LNCAP (cell line): ENCODE data around the gene FAM184A.

ENCODE experiments used
- TF ChIP-seq, protein P1 (sequence below): fragments of 450-650 bp; IDR thresholded peaks from 2 replicates; pipeline ENCODE4 v1.5.1; 2017; ENCODE audit warnings: mild to moderate bottlenecking

FAM184A gene

DNA sequence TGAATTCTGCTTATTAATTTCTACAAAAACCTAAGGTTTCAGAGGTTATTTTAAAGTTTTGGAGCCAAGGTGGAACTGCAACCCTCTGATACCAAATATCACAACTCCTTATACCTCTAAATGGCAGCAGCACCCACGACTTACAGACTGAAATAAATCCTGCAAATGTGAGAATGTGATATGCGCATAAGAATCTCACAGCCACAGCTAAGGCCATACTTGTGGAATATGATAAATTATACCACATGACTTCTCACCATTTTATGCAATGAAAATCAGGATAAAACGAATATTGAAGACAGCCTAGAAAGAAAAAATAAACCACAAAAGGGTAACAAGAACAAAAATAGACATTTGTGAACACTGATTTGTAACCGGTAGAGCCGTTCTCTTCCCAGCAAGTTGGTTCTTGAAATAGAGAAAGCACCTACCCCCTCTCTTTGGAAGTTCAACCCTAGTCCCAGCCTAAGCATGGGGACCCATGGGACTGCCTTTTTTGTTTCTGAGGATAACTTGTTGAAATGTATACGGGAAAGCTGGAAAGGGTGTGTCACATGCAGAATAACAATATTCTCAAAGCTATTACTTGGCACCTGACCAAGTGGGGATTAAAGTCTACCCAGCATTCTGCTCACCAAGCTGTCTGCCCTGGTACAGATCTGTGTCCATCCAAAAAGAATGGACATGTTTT lies 96.4 kb downstream of the FAM184A start:
- TF ChIP-seq, protein P1, sequence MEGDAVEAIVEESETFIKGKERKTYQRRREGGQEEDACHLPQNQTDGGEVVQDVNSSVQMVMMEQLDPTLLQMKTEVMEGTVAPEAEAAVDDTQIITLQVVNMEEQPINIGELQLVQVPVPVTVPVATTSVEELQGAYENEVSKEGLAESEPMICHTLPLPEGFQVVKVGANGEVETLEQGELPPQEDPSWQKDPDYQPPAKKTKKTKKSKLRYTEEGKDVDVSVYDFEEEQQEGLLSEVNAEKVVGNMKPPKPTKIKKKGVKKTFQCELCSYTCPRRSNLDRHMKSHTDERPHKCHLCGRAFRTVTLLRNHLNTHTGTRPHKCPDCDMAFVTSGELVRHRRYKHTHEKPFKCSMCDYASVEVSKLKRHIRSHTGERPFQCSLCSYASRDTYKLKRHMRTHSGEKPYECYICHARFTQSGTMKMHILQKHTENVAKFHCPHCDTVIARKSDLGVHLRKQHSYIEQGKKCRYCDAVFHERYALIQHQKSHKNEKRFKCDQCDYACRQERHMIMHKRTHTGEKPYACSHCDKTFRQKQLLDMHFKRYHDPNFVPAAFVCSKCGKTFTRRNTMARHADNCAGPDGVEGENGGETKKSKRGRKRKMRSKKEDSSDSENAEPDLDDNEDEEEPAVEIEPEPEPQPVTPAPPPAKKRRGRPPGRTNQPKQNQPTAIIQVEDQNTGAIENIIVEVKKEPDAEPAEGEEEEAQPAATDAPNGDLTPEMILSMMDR, result no peak

DNA sequence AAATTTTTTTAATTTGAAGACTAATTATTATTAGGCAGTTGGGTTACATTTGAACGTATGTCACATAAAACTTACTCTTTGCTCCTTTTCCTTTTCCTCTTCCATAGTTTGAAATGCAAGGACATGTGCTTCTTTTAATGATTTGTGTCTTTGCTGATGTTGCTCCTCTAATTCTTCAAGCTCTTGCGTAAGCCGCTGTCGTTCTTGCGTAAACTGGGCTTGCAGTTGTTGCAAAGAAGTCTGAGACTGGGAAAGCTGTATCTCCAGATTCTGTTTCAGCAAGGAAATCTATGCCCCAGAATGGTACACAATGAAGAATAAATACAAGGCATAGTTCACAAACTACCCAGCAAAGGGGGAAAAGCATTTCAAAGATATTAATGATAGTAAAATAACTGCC lies 98.4 kb downstream of the FAM184A start:
- TF ChIP-seq, protein P1, result no peak

- TF ChIP-seq, protein P1, result no peak
These were observed 103.7 kb downstream of the FAM184A start for GRCh38 chr6:118974790-118975189.

DNA sequence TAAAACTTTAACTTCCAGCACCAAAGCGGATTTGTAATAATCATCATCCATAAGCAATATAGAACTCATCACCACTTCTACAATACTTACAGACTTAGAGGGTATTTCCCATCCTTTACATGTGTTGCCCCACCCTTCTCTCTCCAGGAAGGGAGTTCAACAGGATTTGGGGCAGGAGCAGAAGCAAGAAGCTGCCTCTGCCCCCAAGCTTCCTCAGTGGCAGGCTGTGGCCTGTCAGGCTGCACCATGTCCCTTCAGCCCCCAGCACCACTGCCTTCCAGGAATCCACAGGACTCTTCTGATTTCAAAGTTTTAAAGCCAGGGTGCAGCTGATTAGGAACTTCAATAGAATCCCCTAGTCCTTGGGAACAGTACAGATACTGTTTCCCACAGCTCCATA lies 106.8 kb downstream of the FAM184A start:
- TF ChIP-seq, protein P1, result no peak

GRCh38 chr6:118970866-118971265 lies 107.6 kb downstream of the FAM184A start:
- TF ChIP-seq, protein P1, result no peak

DNA sequence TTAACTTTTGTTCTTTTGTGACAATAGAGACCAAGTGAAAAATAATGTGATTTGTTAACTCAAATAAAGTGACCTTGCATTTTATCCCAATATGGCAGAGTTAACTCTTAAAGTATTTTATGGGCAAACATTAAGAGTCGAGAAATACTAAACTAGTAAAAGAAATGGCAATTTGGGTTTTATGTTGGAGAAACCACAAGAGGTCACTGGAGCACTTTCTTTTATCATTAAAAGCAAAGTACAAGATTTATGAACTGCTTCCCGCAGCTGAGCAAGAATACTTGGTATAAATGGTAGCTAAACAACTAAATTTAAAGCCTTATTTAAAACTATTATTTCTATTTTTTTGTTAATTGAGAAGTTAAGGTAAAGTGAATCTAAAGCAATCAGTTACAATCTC lies 110.0 kb downstream of the FAM184A start:
- TF ChIP-seq, protein P1, result peak; percentile 65

DNA sequence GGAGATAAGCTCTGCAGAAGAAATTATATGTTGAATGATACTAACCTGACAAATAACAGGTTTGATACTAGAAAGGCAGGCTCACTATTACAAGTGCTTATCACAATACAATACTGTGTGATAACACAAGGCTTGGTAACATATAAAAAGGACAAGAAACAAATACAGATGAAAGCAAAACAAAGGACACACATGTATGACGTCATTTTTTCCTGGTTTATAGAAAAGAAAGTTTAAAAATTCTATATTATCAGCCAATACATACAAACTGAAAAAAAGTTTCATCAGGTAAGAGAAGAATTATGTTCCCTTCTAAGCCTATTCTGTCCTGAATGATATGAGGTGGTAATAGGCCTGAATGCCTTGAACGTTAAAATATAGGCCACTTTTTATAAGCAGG lies 111.2 kb downstream of the FAM184A start:
- TF ChIP-seq, protein P1, result no peak

- TF ChIP-seq, protein P1, result no peak
These were observed 112.6 kb downstream of the FAM184A start for GRCh38 chr6:118965843-118966370.
